Measurements from ENCODE around the gene PMEPA1.
A peak's percentile ranks its signal among the peaks of the same experiment; 100 is the strongest.

The PMEPA1 gene

DNA sequence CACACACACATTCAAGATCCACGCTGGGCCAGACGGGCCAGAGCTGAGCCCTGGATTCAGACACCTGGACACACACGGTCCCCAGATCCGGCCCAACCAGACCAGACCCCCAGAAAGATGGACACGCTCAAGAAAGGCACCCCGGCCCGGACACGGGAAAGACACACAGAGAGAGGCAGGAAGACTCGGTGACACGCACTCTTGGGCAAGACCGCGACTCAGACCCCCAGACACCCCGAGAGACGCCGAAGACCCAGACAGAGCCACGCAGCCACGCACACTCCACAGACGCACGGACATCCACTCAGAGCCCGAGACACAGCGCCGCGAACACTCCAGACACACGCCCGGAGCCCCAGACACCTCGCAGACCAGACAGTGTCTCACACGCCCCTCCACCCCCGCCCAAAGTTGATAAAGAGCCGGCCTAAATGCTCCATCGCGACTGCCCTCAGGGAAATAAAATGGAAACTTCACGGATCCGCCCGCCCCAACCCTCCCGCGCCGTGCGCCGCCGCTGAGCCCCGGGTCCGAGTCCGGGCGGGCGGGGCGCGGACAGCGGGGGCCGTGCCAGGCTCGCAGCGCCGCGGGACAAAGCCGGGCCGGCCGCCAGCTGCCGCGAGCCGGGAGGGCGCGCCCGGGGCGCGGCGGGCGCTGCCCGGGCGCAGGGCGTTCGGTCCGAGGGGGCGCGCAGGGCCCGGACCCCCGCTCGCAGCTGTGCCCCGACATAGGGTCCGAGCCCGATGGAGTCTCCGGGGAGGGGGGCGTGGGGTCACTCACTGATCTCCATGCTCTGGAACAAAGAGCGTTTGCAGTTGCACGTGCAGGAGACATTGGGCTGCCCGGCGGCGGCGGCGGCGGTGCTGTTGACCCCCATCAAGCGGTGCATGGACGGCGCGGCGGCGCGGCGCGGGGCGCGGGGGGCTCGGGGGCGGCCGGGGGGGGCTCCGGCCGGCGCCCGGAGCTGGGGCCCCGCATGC is 831 bp downstream of the PMEPA1 start:
- FAIRE-seq, result no peak

DNA sequence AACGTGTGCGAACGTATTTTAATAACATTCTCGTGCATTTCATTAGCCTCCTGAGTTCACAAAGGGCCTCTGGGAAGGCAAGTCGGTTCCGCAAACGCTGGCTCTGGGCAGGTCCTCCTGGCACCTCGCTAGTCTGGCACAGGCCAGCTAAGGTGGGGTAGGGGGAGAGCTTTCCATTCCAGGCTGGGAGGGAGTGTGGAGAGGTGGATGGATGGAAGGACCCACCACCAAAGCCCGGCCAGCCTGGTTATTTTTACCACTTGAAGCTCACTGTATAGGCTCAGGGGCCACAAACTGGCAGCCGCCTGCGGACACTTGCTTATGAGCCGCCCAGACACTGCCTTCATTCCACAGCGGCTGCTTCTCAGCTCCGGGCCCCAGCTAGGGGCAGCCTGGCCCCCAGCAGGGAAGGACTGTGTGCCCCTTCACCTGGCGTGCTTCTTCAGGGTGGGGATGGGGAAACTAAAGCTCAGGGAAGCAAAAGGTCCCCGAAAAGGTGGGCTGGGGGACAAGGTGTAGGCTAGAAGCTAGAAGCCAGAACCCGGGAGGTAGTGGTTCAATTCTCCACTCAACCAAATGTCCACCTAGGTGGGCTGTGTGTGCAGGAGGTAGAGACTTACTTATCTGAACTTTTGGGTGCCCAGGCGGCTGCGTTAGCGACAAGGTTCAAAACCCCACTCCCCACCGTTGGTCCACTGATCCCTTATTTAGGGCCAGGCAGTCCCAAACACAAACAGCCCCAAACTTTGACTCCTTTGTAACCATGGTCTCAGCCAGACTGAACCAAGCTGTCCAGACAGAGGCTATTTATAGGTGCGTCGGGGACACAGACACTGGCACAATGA is 1.7 kb downstream of the PMEPA1 start:
- FAIRE-seq (no peak), DNase-seq (ENCODE audit: insufficient read length, low spot score) (no peak)
- TF ChIP-seq POLR2AphosphoS5 (IDR thresholded peaks at IDR 0.05; ENCODE audit: low read depth, low read length) (no peak), SPI1 (IDR thresholded peaks at IDR 0.05; ENCODE audit: low read depth, low read length) (no peak), POLR2A (IDR thresholded peaks at IDR 0.05; ENCODE audit: low read depth, low read length) (no peak), POU2F2 (IDR thresholded peaks at IDR 0.05; ENCODE audit: low read depth, low read length) (no peak), PAX5 (IDR thresholded peaks at IDR 0.05; ENCODE audit: insufficient read depth, low read length, severe bottlenecking) (no peak), TAF1 (IDR thresholded peaks at IDR 0.05; ENCODE audit: low read depth, low read length) (no peak)

More for the DNA sequence above, 831 bp downstream of the PMEPA1 start:
- no peak for DNase-seq (ENCODE audit: insufficient read length, low spot score)
- no peak for TF ChIP-seq POLR2AphosphoS5 (IDR thresholded peaks at IDR 0.05; ENCODE audit: low read depth, low read length)
- no peak for TF ChIP-seq PAX5 (IDR thresholded peaks at IDR 0.05; ENCODE audit: insufficient read depth, low read length, severe bottlenecking)
- no peak for TF ChIP-seq SPI1 (IDR thresholded peaks at IDR 0.05; ENCODE audit: low read depth, low read length)
- TF ChIP-seq TAF1 (IDR thresholded peaks at IDR 0.05; ENCODE audit: low read depth, low read length), result no peak
- TF ChIP-seq POLR2A (IDR thresholded peaks at IDR 0.05; ENCODE audit: low read depth, low read length), result no peak
- TF ChIP-seq POU2F2 (IDR thresholded peaks at IDR 0.05; ENCODE audit: low read depth, low read length), result no peak

DNA sequence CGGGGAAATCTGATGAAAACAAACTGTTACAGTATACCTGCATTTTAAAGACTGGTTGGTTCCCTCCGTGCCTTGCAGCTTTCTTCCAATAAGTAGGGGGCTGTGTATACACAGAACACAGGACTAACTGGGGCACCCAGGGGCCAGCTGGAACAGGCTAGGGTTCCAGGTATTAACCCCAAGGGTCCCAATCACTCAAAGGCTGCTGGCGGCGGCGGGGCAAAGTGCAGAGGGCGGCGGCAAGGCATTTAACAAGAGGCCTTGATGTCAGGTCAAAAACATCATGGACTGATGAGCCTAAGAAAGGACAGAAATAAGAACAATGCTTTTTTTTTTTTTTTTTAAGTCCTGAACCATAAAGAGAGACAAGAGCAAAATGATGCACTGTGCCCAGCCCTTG is 2.5 kb downstream of the PMEPA1 start:
- DNase-seq (ENCODE audit: insufficient read length, low spot score) (no peak), FAIRE-seq (no peak)
- TF ChIP-seq PAX5 (IDR thresholded peaks at IDR 0.05; ENCODE audit: insufficient read depth, low read length, severe bottlenecking), result no peak
- no peak for TF ChIP-seq POU2F2 (IDR thresholded peaks at IDR 0.05; ENCODE audit: low read depth, low read length)

DNA sequence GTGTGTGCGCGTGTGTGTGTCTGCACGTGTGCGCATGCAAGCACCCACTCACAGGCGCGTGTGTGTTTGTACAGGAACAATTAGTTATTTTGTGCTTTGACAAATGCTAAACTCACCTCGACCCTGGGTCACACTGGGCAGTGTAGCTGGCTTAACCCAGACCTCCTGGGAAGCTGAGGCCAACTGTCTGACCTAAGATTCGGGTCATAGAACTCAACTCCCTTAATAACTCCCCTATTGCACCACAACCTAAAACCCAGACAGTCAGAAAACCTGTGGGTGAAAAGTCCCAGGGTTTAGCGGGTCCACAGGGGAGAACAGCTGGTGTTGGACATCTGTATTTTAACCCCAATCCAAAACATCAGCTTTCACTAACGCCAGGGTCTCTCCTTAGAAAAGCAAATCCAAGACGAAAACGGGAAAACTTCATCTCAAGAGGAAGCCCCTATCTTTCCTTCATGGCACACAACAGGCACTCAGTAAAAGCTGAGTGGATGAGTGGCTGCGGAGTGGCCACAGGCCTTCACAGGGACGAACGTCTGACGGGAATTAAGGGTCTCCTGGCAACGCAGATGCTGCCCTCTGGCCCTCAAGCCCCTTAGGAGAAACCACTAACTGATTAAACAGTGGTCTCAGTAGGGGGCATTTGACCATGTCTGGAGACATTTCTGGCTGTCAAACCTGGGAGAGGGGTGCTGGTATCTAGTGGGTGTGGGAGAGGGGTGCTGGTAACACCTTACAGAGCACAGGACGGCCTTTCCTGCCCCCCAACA is 4.5 kb downstream of the PMEPA1 start:
- DNase-seq (ENCODE audit: insufficient read length, low spot score) (no peak), FAIRE-seq (no peak)

DNA sequence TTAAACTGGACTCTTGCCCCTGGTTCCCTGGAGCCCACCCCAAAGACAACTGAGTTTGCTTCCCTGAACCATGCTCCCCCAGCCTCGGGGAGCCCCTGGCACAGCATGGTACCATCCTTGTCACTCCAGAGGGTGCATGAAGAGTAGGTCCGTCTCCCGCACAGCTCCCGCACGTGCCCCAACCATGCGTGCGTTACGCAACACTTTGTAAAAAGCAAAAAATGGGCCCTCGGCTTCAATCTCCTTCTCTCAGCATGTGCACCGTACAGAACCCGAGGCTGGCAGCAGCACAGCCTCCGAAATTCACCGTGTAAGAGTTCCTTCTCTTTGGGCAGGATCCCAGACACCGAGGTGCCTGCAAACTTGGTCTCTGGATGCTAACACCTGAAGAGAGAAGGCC is 5.6 kb downstream of the PMEPA1 start:
- FAIRE-seq, result no peak
- DNase-seq (ENCODE audit: insufficient read length, low spot score), result no peak
- TF ChIP-seq PAX5 (IDR thresholded peaks at IDR 0.05; ENCODE audit: insufficient read depth, low read length, severe bottlenecking), result no peak
- TF ChIP-seq POLR2A (IDR thresholded peaks at IDR 0.05; ENCODE audit: low read depth, low read length), result no peak
- TF ChIP-seq SPI1 (IDR thresholded peaks at IDR 0.05; ENCODE audit: low read depth, low read length), result no peak

More for the DNA sequence above, 4.5 kb downstream of the PMEPA1 start:
- no peak for TF ChIP-seq TAF1 (IDR thresholded peaks at IDR 0.05; ENCODE audit: low read depth, low read length)
- TF ChIP-seq POLR2AphosphoS5 (IDR thresholded peaks at IDR 0.05; ENCODE audit: low read depth, low read length), result no peak
- TF ChIP-seq PAX5 (IDR thresholded peaks at IDR 0.05; ENCODE audit: insufficient read depth, low read length, severe bottlenecking), result no peak
- no peak for TF ChIP-seq POU2F2 (IDR thresholded peaks at IDR 0.05; ENCODE audit: low read depth, low read length)
- TF ChIP-seq SPI1 (IDR thresholded peaks at IDR 0.05; ENCODE audit: low read depth, low read length), result no peak
- TF ChIP-seq POLR2A (IDR thresholded peaks at IDR 0.05; ENCODE audit: low read depth, low read length), result no peak

DNA sequence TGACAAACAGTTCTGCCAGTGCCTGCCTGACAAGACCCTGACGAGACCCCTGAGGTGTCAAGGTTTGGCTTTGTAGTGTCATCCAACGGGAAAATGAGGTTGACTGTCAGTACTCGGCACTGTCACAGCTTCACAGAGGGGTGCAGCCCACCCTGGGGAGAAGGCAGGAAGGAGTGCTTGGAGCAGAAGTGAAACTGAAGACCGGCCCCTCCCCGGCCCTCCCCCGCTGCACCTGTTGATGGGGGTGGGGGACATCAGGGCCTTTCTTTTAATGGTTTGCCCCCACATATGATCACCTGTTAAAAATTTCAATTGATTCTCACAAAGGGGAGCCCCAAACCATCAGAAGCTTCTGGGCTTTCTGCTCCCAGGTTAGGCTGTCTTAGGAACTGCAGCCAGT is 6.8 kb downstream of the PMEPA1 start:
- FAIRE-seq, result peak; percentile 54
- no peak for DNase-seq (ENCODE audit: insufficient read length, low spot score)

DNA sequence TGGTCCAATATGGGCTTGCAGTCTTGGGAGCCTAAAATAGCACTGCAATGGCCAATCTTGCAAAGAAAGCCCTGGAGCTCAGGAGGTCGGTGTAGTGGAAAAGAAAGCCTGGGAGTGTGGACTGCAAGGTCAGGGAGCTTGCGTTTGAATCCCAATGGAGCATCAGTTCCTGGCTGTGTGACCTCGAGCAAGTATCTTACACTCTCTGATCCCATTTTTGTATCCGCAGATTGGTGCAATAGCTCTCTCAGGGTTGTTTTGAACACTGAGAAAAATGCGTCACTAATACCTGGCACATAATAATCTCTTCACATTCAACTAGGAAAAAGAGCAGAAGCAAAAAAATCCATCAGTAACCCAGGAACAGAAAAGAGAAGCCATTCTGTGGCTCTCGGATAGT is 7.3 kb downstream of the PMEPA1 start:
- FAIRE-seq (no peak), DNase-seq (ENCODE audit: insufficient read length, low spot score) (no peak)
- TF ChIP-seq POU2F2 (IDR thresholded peaks at IDR 0.05; ENCODE audit: low read depth, low read length) (no peak), POLR2AphosphoS5 (IDR thresholded peaks at IDR 0.05; ENCODE audit: low read depth, low read length) (no peak), SPI1 (IDR thresholded peaks at IDR 0.05; ENCODE audit: low read depth, low read length) (no peak), PAX5 (IDR thresholded peaks at IDR 0.05; ENCODE audit: insufficient read depth, low read length, severe bottlenecking) (no peak), TAF1 (IDR thresholded peaks at IDR 0.05; ENCODE audit: low read depth, low read length) (no peak), POLR2A (IDR thresholded peaks at IDR 0.05; ENCODE audit: low read depth, low read length) (no peak)

More for the DNA sequence above, 6.8 kb downstream of the PMEPA1 start:
- TF ChIP-seq POLR2AphosphoS5 (IDR thresholded peaks at IDR 0.05; ENCODE audit: low read depth, low read length), result no peak
- no peak for TF ChIP-seq TAF1 (IDR thresholded peaks at IDR 0.05; ENCODE audit: low read depth, low read length)
- TF ChIP-seq SPI1 (IDR thresholded peaks at IDR 0.05; ENCODE audit: low read depth, low read length), result peak; percentile 92
- no peak for TF ChIP-seq PAX5 (IDR thresholded peaks at IDR 0.05; ENCODE audit: insufficient read depth, low read length, severe bottlenecking)

DNA sequence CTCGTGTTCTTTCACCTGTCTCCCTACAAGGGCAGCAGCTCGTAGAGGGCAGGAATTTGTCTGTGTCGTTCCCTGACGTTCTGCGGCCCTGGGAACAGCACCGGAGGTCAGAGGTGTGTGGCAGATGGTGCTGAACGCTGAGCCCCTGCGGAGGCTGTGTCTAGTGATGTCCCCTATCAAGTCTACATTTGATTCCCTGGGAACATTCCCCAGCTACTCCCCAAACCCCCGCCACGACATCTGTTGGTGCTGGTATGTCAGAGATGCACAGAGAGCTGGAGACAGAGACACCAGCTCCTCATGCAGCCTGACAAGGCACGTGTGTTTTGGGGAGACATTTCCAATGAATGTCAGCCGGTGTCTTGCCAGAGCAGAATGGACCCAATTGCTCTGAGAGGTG is 7.7 kb downstream of the PMEPA1 start:
- FAIRE-seq (no peak), DNase-seq (ENCODE audit: insufficient read length, low spot score) (no peak)
- no peak for TF ChIP-seq TAF1 (IDR thresholded peaks at IDR 0.05; ENCODE audit: low read depth, low read length)
- no peak for TF ChIP-seq POLR2A (IDR thresholded peaks at IDR 0.05; ENCODE audit: low read depth, low read length)
- TF ChIP-seq POLR2AphosphoS5 (IDR thresholded peaks at IDR 0.05; ENCODE audit: low read depth, low read length), result no peak
- no peak for TF ChIP-seq PAX5 (IDR thresholded peaks at IDR 0.05; ENCODE audit: insufficient read depth, low read length, severe bottlenecking)
- TF ChIP-seq POU2F2 (IDR thresholded peaks at IDR 0.05; ENCODE audit: low read depth, low read length), result no peak
- TF ChIP-seq SPI1 (IDR thresholded peaks at IDR 0.05; ENCODE audit: low read depth, low read length), result no peak

DNA sequence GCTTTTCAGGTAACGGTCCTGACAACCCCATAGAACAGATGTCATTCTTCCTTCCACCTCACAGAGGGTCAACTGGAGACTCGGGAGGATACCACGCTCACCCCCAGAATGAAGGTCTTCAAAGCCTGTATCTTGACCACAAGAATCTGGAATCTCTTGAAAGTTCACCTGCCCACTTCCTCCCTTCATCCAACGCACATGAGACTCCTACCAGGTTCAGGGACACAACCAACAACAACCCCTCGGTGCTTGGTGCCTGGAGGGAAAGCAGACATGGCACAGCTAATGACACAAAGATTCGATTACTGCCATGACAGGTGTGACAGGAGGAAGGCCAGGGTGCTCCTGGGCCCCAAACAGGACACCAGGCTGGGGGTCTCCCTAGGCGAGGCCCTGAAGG is 8.2 kb downstream of the PMEPA1 start:
- TF ChIP-seq POU2F2 (IDR thresholded peaks at IDR 0.05; ENCODE audit: low read depth, low read length) (no peak), POLR2AphosphoS5 (IDR thresholded peaks at IDR 0.05; ENCODE audit: low read depth, low read length) (no peak), POLR2A (IDR thresholded peaks at IDR 0.05; ENCODE audit: low read depth, low read length) (no peak), SPI1 (IDR thresholded peaks at IDR 0.05; ENCODE audit: low read depth, low read length) (peak; percentile 33; the same call in 1 of the 2 replicates), TAF1 (IDR thresholded peaks at IDR 0.05; ENCODE audit: low read depth, low read length) (no peak), PAX5 (IDR thresholded peaks at IDR 0.05; ENCODE audit: insufficient read depth, low read length, severe bottlenecking) (no peak)
- DNase-seq (ENCODE audit: insufficient read length, low spot score), result no peak
- FAIRE-seq, result peak; percentile 50
